NK-92 treated with Interleukin-12 subunit alpha and Interleukin-12 subunit beta, amount 100 ng/mL, for 24 hours (cell line): ENCODE measurements around the gene GRM1.

Experiments used
- DNase-seq: peaks from one replicate; lab custom pipeline; 2025; lab: John Stamatoyannopoulos, UW

Gene GRM1

DNA sequence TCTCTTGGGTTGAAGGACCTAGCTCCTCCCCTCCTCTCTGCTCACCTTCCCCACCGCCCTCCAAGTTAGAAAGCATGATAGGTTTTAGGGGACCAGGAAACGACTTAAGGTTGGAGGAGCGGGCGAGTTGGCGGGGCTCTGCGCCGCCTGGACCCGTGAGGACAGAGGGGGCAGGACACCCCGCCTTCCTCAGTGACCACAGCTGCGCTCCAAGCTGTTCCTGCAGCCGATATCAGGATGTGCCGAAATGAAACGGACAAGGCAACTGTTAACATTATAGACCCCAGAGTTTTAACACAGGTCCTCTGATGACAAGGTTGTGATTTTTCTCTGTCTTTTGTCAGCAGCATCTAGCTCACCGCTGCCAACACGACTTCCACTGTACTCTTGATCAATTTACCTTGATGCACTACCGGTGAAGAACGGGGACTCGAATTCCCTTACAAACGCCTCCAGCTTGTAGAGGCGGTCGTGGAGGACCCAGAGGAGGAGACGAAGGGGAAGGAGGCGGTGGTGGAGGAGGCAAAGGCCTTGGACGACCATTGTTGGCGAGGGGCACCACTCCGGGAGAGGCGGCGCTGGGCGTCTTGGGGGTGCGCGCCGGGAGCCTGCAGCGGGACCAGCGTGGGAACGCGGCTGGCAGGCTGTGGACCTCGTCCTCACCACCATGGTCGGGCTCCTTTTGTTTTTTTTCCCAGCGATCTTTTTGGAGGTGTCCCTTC, at the start of gene GRM1:
TSS of gene GRM1 (plus strand) at position 212 of the 722 bp plus-strand sequence. CDS start at position 668, 456 bp downstream.
- DNase-seq = no peak

DNA sequence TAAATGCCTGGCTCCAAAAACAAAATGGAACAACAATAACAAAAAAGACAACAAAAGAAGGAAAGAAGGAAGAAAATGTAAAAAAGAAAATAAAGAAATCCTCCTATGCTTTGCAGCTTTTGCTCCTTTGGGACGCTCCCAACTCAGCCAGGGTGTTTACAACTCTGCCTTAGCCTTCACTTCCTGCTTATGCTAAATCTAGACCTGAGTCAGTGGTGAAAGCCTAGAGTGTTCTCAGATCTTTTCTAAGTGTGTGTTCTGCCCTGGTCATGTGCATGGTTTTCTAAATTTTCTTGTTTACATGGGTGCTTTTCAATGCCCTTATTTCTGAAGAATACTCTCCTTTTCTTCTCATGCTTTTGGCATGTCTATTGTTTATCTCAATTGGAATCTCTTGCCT, 19.5 kb upstream of the GRM1 start:
- no peak for DNase-seq

DNA sequence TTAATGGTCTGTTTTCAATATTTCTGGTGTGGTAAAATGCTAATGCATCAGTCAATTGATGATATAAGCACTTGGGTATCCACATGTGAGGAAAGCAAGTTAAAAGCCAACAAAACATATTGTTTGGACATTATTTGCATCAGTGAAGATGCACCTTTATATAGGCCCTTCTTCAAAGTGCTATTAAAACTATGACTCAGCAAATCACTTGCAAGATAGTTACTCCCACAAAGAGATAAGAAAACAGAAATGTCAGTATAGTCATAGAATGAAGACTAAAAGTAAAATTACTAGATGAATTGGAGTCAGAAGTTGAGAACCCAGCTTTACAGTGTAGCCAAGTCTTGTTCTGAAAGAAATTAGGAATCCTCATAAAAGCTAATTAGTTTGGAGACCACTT, 14.6 kb upstream of the GRM1 start:
- no peak for DNase-seq

DNA sequence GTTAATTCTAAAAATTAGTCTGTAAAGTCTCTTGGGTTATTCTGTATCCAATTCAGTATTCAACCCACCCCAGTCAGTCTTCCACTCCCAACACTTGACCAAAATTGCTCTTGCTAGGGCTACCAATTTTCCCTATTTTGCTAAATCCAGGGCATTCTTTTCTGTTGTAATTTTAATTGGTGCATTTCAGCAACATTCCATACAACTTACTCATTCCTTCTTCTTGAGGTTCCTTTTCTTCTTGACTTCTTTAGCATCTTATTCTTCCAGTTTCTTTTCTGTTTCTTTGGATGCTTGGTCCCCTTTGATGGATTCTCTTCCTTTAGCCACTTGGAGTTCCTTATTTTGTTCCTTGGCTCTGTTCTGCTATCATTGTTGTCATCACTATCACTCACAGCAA, 11.2 kb upstream of the GRM1 start:
- no peak for DNase-seq

DNA sequence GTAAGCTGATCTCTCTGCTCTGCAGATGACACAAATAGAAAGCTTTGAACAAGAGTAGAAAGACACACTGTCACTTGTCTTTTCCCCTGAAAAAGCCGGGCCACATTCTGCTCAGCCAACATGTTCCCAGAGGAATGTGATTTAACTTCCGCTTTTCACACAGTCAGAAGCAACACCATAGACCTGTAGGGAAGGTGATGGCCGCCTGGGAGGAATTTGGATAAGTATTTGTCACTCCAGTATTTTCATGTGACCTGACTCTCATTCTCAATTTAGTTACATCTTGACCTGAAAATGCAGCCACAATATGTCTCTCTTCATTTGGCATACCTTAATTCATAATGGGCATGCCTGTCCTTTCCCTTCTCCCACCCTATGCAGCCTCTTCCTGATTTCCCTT, 2.0 kb upstream of the GRM1 start:
- DNase-seq = no peak

DNA sequence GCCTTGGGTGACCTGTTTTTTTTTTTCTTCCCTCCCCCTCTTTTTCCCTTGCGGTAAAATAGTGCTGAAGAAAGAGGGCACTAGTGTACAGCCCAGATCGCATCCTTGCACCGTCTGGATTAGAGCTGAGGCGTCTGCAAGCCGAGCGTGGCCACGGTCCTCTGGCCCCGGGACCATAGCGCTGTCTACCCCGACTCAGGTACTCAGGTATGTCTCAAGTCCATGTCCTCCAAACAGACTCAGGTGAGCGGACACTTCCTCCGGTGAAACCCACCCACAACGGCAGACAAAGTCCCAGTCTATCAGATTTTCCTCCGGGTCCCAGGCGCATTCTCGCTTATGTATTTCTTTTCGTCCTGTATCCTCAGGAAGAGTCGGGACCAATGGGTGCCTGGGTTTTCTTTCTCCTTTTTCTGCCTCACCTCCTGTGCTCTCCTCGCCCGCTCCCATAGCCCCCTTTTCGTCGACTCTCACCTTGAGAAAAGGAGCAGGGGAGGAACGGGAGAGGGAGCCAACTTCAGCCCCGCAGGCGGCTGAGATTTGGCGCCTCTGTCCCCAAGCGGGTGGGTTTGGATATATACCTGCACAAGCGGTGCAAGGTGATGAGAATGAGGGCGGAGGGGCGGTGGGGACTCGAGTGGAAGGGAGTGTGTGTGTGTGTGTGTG, 1.1 kb upstream of the GRM1 start:
- no peak for DNase-seq

DNA sequence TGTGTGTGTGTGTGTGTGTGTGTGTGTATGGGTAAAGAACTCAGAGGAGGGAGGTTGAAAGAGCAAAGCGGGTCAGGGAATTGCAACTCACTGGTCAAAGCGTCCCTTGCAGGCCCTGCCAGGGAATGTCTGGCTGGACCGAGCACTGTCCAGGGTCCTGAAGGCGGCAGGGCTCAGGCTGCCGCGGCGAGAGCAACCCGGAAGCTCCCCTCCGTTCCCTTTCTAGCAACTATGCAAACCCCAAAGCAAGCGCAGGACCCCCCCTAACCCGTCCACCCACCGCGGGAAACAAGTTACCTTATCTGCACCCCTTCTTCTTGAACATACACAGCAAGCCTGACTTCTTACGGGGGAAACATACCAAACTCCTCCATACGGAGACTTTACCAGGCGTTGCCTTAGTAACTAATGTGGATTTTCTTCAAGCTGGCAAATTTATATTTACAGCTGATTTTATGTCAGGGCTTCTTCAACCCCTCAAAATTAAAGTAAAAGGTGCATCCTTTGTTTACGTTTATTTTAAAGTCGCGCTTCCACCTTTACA, 538 bp upstream of the GRM1 start:
- DNase-seq = no peak

DNA sequence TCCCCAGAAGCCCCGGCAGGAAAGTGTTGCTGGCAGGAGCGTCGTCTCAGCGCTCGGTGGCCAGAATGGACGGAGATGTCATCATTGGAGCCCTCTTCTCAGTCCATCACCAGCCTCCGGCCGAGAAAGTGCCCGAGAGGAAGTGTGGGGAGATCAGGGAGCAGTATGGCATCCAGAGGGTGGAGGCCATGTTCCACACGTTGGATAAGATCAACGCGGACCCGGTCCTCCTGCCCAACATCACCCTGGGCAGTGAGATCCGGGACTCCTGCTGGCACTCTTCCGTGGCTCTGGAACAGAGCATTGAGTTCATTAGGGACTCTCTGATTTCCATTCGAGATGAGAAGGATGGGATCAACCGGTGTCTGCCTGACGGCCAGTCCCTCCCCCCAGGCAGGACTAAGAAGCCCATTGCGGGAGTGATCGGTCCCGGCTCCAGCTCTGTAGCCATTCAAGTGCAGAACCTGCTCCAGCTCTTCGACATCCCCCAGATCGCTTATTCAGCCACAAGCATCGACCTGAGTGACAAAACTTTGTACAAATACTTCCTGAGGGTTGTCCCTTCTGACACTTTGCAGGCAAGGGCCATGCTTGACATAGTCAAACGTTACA, 817 bp downstream of the GRM1 start:
- no peak for DNase-seq

DNA sequence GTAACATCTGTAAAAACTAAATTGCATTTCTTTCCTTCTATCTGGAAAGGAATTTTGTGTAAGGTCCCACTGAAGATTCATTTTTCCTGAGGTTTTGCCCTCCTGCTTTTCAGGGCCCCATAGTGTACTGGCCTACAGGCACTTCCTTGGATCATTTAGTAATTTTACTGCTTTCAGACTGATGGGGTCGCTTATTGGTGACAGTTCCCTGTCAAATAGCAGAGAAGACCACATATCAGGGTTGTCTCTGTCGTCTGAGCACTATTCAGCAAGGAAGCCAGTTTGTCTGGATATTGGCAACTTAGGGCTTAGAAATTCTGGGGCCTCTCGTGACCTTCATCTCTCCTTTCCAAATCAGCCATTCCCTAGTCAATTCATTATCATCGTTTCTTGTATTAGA, 3.5 kb downstream of the GRM1 start:
- no peak for DNase-seq

DNA sequence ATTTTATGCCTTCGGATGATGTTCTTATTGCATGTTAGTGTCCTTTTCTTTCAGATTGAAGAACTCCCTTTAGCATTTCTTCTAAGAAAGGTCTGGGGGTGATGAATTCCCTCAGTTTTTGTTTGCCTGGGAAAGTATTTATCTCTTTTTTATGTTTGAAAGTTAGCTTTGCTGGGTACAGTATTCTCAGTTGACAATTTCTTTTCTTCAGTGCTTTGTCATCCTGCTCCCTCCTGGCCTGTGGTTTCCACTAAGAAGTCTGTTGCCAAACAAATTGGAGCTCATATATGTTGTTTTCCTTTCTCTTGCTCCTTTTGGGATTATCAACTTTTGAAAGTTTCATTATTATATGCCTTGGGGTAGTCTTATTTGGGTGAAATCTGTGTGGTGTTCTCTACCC, 11.5 kb downstream of the GRM1 start:
- DNase-seq = no peak

DNA sequence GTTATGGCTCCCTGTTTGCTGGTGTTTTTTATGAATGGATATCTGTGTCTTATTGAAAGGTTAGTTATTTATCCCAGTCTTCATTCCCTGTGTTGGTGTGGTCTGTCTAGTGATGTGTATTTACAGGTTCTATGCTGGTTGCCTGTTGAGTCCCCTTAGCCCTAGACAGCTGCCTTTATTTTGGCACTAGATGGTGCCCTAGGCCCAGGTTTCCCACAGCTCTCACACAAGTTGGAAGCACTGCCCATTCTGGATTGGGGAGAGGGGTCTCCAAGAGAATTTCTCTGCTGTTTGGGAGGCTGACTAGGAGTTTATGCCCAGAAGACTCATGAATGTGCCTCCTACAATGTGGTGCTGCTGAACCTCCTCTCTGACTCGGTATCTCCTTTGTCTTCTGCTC, 12.4 kb downstream of the GRM1 start:
- no peak for DNase-seq

DNA sequence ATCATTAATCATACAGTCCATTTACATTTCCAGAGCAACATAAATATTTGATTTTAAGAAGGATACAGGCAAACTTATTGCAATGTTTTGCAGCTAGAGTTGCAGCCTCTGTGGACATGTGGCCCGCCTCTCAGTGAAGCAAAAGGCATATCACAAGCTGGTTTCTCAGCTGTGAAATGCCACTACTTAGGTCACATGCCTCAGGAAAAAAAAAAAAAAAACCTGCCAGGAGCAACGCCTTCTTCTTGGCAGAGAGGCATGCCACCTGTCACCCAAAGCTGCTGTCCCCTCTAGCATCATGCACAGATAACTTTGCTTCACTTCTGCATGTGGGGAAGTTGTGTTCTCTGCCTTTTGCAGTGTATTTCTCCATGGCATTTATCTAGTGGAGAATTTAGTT, 18.5 kb downstream of the GRM1 start:
- DNase-seq = no peak

DNA sequence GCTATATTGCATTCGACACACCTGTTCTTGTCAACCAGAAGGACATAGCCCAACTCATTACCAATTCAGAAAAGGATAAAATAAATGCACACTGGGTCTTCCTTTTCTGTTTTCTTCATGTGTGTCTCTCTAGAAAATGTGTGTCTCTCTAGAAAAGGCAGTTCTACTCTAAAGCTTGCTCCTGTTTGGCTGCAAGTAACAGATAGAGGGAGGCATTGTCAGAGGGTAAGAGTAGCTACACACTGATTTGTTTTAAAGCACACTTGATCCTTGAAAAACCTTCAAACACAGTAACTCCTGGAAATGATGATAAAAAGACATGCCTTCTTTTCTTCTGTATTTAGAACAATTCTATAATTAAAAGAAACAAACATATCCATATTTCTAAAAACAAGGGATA, 21.3 kb downstream of the GRM1 start:
- no peak for DNase-seq

DNA sequence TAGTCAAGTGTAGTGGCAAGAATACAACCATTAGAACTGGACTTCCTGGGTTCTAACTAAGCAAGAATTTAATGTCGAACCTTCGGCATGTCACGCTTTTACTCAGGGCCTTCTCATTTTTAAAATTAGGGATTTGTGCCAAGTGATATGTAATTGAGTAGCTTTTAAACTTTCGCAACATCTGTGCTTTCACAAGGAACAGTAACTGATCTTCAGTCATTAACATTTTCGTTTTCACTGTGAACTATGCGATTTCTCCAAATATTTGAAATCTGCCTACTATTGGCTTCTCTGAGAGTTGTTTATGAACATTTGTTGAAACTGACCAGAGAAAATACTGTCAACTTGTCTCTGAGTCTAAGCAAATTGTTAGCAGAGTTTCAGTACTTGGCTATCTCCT, 27.6 kb downstream of the GRM1 start:
- no peak for DNase-seq

DNA sequence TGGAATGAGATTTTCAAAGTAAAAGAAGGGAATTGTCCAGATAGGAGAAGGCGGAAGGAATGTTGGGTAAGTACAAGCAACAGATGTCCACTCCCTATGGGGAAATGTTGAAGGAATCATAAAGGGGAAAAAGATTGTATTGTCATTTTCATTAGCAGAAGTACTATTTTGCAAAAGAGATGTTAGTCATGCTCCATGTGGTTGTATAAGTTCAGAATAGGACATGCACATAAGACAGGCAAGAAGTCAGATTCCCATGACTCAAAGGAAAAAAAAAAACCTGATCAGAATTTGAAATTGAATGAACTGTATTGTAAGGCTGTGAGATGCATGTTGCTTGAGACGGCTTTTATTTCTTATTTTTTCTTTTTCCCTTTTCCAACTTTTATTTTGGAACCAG, 36.8 kb downstream of the GRM1 start:
- DNase-seq = no peak

DNA sequence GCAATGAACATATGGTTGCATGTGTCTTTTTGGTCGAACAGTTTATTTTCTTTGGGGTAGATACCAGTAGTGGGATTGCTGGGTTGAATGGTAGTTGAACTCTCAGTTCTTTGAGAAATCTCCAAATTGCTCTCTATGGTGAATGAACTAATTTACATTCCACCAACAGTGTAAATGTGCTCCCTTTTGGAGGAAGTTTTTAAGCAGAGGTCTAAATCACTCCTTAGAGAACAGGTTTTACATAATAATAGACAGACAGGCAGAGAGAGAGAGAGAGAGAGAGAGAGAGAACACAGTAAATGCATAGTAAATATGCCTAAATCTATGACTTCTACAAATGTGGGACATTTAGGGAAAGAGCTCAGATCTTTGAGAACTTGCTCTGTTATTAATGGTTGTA, 37.6 kb downstream of the GRM1 start:
- DNase-seq = no peak

DNA sequence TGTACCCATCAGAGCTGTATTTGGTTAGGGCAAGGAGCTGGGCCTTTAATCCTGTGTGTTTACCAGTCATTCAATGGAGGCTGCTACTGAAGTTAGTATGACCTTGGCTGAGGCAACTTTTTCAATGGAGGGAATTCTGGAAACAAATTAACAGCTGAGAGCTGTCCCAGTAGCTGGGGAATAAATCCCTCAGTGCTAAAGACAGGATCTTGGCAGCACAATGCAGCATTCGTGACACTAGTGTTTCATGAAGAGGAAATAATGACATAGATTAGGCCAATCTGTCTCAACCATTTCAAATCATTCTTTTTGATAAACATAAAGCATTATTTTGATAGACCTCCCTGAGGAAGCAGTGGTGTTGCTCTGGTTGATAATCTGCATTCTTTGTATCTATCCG, 42.9 kb downstream of the GRM1 start:
- DNase-seq = no peak

DNA sequence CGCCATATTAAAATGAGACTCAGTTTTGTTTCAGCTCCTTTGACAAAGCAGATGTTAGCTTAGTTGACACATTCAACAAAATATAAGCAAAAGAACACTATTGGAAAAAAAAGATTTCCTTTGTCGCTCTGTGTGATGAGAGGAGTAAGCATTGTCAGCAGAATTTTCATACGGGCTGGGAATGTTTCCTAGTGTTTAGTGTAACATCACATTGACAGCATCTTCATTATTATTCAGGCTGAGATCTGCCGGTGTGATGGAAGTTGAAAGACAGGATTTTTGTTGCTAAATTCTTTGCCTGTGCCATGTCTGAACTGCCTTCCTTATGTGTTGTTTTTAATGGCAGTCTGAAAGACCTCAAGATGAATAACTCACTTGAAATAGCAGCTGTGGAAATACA, 49.1 kb downstream of the GRM1 start:
- DNase-seq = no peak

DNA sequence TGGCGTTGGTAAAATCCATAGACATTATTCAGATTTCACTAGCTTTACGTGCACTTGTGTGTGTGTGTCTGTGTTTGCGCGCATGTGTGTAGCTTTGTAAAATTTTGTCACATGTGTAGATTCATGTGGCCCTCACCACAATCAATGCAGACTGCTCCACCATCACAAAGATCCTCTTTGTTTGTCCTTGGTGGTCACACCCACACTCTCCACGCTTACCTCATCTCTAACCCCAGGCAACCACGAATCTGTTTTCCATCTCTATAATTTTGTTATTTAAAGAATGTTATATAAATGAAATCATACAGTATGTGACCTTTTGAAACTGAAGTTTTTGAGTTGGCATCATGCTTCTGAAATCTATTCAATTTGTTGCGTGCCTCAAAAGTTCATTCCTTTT, 58.5 kb downstream of the GRM1 start:
- no peak for DNase-seq

DNA sequence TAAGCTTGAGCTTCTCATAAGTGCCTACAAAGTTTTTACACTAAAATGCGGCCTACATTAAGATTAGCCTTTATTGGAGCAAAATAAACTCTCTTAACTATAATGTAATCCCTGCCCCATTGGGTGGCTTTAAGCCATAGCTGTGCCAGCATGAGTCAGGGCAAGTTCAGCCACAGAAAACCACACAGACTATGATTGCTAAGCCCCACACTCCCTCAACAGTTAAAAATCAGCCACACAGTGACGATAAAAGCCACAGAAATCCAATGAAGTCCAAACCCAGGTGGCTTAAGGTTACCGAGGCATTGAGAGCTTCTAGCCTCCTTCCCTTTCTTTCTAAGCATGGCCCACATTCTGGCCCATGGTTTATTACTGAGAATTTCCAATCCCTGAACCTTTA, 61.6 kb downstream of the GRM1 start:
- DNase-seq = no peak

DNA sequence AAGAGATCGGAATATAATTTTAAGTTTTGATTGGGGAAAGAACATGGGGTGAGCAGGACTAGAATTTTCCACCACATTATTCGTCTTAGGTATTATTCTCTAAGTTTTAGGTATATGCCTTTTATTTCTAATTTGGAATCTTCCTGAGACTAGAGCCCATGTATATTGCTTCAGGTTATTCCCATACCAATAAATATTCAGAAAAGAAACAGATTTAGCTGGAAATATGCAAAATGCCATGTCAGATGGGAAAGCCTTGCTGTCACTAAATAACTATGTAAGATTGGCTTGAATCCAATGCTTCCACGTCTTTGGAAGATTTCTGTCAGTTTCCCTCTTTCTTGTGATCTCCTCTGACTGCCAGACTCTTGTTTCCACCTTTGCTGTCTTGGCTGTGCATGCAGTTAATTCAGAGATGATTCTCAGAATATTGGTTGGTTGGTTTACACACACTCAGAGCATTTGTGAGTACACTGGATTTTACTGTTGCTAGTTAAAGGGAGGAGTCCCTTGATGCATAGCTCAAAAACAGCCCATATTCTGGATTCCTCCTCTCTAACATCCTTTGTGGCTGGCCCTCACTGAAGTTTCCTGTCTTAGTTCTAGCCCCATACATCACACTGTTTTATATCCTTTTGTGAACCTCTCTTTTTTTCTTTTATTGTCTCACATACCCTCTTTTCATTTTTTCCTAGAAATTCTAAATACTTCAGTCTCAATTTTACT, 64.3 kb downstream of the GRM1 start:
- no peak for DNase-seq

DNA sequence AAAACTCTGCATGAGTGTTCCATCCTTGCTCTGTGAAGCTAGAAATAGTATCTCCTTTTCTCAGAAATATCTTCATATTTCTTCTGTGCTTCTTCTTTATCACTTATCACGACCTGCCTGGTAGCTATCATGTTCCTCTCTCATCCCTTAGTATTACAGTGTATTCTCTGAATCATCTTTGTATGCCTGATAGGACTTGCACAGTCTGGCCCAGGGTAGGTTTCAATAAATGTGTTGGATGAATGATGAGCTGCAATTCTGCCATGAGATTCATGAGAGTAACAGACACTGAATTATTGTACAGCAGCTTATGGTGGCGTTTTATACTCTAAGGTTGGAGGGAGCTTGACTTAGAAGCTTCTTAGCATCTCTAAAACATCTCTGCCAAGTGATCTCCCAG, 66.6 kb downstream of the GRM1 start:
- no peak for DNase-seq

DNA sequence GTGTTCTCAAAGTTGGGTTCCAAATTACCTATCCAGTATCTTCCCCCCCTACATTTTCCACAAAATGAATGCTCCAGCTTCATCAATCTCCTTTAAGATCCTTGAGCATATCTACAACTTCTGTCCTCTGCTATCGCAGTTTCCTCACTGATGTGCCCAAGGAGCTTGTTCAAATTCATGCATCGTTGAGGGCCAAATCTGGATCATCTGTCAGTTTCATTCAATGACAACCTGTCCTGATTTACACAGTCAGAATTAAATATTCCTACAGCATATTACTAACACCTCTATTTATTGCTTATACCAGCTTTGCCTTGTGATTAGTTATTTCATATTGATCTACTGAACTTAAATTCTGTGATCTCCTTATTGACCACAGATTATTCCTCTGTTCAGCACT, 68.7 kb downstream of the GRM1 start:
- no peak for DNase-seq
